Measurements from ENCODE around the gene STXBP5. TPM values are rescaled to one million over a fixed set of nuclear protein-coding genes. Genes with fewer than 3 reads are reported as not detected.

STXBP5 gene
- total RNA-seq, 6 donors from 2014 or later = 10.5 to 26.5 (median 15.7) TPM

- TF ChIP-seq EP300 (IDR thresholded peaks at IDR 0.05) (no peak), POLR2AphosphoS5 (IDR thresholded peaks at IDR 0.05) (no peak), CTCF (IDR thresholded peaks at IDR 0.05) (no peak), POLR2A (IDR thresholded peaks at IDR 0.05) (no peak)
- WGBS, 2 donors = 93 to 96% methylated on average over 1 of the region's 1 CpG
- Histone ChIP-seq H3K4me3 (no peak overlapping the region), H3K27ac (no peak overlapping the region), H3K36me3 (peaks cover 0 to 6% (median 0%) of the 10 kb centered on the region in 4 donors), H3K4me1 (peaks cover 6 to 11% (median 10%) of the 10 kb centered on the region in 4 donors), H3K9me3 (no peaks in the 10 kb centered on the region), H3K27me3 (no peaks in the 10 kb centered on the region)
- ATAC-seq (ENCODE audit: low FRiP score in 2 of 2) (no peak), DNase-seq (no peak)
These were observed 15.2 kb downstream of the STXBP5 start for GRCh38 chr6:147219463-147219862.

DNA sequence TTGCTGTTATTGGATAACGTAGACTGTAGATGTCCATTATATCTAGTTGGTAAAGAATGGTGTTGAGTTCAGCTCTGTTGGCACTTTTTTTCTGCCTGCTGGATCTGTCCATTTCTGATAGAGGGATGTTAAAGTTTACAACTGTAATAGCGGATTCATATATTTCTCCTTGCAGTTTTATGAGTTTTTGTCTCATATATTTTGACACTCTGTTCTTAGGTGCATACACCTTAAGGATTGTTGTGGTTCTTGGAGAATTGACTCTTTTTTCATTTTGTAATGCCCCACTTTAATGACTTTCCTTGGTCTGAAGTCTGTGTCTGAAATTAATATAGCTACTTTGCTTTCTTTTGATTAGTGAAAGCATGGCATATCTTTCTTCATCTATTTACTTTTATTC is 16.1 kb downstream of the STXBP5 start:
- Histone ChIP-seq H3K27me3 (no peaks in the 10 kb centered on the region), H3K27ac (no peak overlapping the region), H3K9me3 (no peaks in the 10 kb centered on the region), H3K4me3 (no peak overlapping the region), H3K36me3 (peaks cover 0 to 6% (median 0%) of the 10 kb centered on the region in 4 donors), H3K4me1 (peaks cover 6 to 11% (median 8%) of the 10 kb centered on the region in 4 donors)
- 96 to 99% methylated on average over 2 of the region's 2 CpGs for WGBS, 2 donors
- ATAC-seq (ENCODE audit: low FRiP score in 2 of 2) (no peak), DNase-seq (no peak)
- TF ChIP-seq POLR2A (IDR thresholded peaks at IDR 0.05) = no peak
- TF ChIP-seq CTCF (IDR thresholded peaks at IDR 0.05) = no peak
- no peak for TF ChIP-seq EP300 (IDR thresholded peaks at IDR 0.05)
- no peak for TF ChIP-seq POLR2AphosphoS5 (IDR thresholded peaks at IDR 0.05)

- ATAC-seq (ENCODE audit: low FRiP score in 2 of 2) (no peak), DNase-seq (no peak)
- Histone ChIP-seq H3K4me3 (no peak overlapping the region), H3K27me3 (no peaks in the 10 kb centered on the region), H3K9me3 (no peaks in the 10 kb centered on the region), H3K27ac (no peak overlapping the region), H3K4me1 (peaks cover 6 to 11% (median 8%) of the 10 kb centered on the region in 4 donors), H3K36me3 (peaks cover 0 to 6% (median 0%) of the 10 kb centered on the region in 4 donors)
- WGBS, 2 donors = 69 to 79% methylated on average over 4 of the region's 4 CpGs
- no peak for TF ChIP-seq POLR2AphosphoS5 (IDR thresholded peaks at IDR 0.05)
- no peak for TF ChIP-seq EP300 (IDR thresholded peaks at IDR 0.05)
These were observed 17.5 kb downstream of the STXBP5 start for GRCh38 chr6:147221739-147222138.

- peaks cover 0 to 6% (median 0%) of the 10 kb centered on the region in 4 donors for H3K36me3 ChIP-seq
- no peak overlapping the region for H3K4me3 ChIP-seq
- H3K27ac ChIP-seq = peak overlapping the region in 1 of 4 donors; percentile 38
- 69 to 72% methylated on average over 4 of the region's 4 CpGs for WGBS, 2 donors
- ATAC-seq (ENCODE audit: low FRiP score in 2 of 2) (no peak), DNase-seq (no peak)
- TF ChIP-seq EP300 (IDR thresholded peaks at IDR 0.05) (no peak), POLR2A (IDR thresholded peaks at IDR 0.05) (no peak), CTCF (IDR thresholded peaks at IDR 0.05) (peak in 3 of 6 experiments; percentile 26 to 49 (median 41))
- no peaks in the 10 kb centered on the region for H3K27me3 ChIP-seq
- peaks cover 6 to 11% (median 8%) of the 10 kb centered on the region in 4 donors for H3K4me1 ChIP-seq
- no peaks in the 10 kb centered on the region for H3K9me3 ChIP-seq
These were observed 18.1 kb downstream of the STXBP5 start for GRCh38 chr6:147222160-147222838.

DNA sequence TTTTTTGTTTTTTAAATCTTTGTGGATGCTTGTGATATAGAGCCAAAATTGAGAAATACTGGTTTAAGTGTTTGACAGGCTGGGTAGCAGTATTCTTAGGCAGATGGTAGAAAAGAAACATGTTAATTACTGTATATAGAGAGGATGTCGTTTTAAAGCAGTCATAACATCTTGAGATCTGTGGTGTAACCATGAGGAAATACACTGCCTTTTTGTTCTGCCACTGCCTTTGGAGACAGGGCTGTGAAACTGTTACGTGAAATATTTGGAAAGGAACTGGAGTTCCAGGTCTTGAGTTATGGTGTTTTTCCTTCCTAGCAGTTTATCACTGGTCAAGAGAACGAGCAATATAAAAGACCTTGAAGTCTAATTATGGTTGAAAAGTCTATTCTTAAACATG is 19.5 kb downstream of the STXBP5 start:
- Histone ChIP-seq H3K36me3 (peaks cover 0 to 5% (median 0%) of the 10 kb centered on the region in 4 donors), H3K9me3 (no peaks in the 10 kb centered on the region), H3K4me1 (peaks cover 6 to 11% (median 8%) of the 10 kb centered on the region in 4 donors), H3K4me3 (no peak overlapping the region), H3K27me3 (no peaks in the 10 kb centered on the region), H3K27ac (no peak overlapping the region)
- TF ChIP-seq POLR2A (IDR thresholded peaks at IDR 0.05) (no peak), CTCF (IDR thresholded peaks at IDR 0.05) (no peak), POLR2AphosphoS5 (IDR thresholded peaks at IDR 0.05) (no peak), EP300 (IDR thresholded peaks at IDR 0.05) (no peak)
- DNase-seq = no peak
- no peak for ATAC-seq (ENCODE audit: low FRiP score in 2 of 2)
- 48 to 53% methylated on average over 3 of the region's 3 CpGs for WGBS, 2 donors

Measured in upper lobe of left lung (tissue), 6 donors.